HG03139 (cell line): ENCODE results near the gene PRX.
"Not testable (repeated sequence)": the region's sequence is repeated elsewhere in the genome, so short reads cannot be mapped to it uniquely, and the experiment has no call there.

ENCODE experiments used
- ATAC-seq: cut with Tn5 transposase; IDR thresholded peaks from one replicate; pipeline ENCODE4 v1.9.1; 2021; ENCODE audit not compliant: unreplicated experiment

PRX gene

DNA sequence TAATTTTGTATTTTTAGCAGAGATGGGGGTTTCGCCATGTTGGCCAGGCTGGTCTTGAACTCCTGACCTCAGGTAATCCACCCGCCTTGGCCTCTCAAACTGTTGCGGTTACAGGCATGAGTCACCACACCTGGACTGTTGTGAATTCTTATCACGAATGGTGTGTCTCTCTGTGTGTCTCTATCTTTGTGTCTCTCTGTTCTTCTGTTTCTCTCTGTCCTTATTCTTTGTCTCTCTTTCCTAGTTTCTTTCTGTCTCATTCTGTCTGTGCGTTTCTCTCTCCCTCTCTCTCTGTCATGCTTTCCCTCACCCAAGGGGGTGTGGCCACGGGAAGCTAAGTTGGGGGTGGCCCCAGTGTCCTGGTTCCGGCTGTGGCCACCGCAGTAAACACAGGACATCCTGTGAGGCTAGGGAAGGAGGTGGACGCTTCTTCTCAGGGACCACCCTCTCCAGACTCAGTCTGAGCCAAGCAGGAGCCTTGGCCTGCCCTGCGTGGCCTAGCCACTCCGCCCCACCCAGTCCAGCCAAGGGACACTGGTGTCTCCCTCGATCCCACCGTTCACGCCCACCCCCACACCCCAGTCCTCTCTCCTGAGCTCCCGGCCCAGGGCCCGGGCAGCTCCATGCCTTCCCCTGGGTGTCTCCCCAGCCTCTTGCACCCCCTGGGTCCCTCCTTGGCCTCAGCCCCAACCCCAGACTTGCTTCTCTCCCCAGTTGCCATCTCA lies 3.9 kb upstream of the PRX start:
- no peak for ATAC-seq

DNA sequence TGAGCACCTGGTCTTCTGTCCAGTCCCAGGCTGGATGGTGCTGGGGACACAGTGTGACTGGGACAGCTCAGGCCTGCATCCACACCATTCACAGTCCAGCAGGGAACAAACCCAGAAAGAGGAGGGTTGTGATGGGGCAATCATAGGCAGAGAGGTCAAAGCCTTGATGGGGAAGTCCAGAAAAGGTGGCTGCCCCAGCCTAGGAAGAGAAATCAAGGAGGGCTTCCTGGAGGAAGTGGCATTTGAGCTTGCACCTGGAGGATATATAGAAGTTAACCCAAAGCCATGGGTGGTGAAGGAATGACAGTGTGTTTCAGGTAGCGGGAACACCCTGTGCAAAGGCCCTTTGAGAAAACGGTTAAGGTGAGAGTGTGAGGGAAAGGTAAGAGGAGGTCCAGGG lies 2.6 kb upstream of the PRX start:
- ATAC-seq = no peak

DNA sequence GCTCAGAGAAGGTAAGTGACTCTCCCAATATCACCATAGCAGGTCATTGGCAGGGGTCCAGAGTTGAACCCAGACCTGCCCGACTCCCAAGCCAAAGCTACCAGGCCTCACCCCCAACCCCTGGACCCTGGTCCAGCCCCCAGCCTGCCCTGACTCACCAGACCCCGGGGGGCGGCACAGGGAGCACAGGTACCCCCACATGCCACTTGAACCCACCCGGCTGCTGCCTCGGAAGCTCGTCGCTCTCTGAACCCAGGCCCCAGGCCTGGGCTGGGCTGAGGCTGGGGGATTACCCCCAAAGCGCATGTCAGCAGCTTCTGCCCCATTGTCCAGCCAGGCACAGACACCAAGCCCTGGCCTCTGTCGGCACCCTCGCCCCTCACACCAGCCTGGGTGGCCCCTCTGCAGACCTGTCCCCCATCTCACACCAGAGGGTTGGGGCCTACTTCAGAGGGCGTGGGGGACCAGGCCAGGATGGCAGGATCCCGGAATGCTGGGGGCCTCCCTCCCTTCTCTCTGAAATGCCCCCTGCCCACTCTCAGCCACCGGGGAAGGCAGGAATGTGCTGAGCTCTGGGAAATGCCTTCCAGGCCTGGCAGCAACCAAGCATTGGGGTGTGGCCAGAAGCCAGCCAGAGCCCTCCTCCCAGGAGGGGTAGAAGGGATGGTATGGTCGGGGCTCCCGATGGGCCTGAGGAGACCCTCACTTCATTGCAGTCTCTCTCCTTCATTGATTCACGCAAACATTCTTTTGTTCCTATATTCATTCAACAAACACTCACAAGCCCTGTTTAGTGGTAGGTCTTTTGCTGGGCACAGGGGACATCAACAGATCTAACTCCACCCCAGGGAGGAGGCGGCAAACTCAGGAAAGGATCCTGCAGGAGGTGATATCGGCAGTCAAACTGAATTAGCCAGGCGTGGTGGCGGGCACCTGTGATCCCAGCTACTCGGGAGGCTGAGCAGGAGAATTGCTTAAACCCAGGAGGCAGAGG lies 1.7 kb upstream of the PRX start:
- no peak for ATAC-seq

DNA sequence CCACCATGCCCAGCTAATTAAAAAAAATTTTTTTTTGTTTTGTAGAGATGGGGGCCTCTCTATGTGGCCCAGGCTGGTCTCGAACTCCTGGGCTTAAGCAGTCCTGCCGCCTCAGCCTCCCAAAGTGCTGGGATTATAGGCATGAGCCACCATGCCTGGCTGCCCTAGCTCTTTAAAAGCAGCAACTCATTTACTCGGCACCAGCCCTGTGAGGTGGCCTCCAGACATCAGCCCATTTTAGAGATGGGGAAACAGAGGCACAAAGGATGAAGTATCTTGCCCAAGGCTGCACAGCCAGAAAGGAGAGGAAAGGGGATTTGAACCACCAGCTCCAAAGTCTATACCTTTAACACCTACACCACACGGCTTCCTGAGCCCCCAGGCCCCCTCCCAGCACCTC lies 312 bp downstream of the PRX start:
- ATAC-seq = no peak

DNA sequence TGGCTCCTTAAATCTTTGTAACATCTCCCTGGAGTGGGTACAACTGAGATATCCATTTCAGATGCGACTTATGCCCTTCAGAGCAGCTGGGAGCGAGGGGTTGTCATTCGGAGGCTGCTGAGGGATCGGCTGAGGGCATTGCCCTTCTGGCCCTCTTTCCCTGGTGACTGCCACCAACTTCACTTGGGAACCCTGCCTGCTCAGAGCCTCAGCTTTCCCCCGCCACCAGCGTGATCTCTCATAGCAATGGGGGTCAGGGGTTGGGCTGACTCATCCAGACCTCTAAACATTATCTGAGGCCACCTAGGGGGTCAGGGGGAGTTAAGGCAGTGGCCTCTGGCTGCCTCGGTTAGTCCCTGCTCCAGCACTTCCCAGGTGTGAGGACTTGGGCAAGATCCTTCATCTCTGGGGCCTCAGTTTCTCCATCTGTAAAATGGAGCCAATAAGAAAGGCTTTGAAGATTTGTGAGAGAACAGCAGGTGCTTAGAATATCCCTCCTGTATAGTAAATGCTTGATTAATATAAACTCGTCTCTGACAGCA lies 1.1 kb downstream of the PRX start:
- ATAC-seq = no peak

DNA sequence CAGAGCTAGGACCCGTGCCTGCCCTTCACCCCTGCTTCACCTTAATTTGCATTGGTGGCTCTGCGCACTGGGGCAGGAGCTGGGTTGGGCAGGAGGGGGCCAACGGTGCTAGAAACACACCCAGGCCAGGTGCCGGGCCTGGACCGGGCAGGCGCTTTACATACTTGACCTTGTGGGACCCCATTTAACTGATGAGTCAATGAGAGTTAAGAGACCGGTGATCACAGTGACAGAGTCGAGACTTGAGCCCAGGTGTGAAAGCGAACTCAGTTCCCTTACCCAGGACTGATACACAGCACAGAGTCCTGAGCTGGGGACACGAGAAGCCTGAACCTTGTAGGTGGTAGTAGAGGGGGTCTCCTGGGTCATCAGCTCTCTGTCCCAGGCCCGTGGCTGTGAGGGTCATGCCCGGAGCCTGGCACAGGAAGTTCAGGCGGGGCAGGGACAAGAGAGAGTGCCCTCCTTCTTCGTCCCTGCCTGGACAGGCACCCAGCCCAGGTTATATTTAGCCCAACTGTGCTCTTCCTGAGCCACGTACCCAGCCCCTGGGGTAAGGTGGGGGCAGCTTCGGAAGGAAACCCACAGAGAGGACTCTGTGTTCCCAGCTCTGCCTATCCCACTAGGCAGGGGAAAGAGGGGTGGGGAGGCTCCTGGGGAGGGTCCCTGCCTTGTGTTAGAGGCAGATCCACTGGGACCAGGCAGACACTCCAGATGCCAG lies 1.9 kb downstream of the PRX start:
- no peak for ATAC-seq

DNA sequence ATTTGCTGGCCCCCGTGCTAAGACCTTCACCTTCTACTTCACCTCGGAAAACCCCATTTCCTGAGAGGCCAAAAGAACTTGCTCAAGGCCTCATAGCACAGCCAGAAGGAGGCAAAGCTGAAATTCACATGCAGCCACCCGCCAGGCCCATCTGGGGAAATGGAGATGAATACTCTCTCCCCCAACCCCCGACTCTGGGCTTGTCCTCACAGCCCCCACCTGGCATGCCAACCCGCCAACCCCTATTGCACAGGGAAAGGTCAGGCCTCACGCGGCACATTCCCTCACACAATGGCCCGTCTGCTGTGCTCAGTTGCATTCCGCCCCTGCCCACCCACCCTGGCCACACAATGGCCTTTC lies 3.2 kb downstream of the PRX start:
- ATAC-seq = no peak

DNA sequence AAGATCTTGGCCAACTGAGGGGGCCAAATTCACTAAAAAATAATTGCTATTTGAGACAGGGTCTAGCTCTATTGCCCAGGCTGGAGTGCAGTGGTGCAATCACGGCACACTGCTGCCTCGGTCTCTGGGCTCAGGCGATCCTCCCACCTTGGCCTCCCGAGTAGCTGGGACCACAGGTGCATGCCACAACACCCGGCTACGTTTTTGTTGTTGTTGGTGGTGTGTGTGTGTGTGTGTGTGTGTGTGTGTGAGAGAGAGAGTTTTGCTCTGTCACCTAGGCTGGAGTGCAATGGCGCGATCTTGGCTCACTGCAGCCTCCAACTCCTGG lies 4.6 kb downstream of the PRX start:
- ATAC-seq = not testable (repeated sequence)

DNA sequence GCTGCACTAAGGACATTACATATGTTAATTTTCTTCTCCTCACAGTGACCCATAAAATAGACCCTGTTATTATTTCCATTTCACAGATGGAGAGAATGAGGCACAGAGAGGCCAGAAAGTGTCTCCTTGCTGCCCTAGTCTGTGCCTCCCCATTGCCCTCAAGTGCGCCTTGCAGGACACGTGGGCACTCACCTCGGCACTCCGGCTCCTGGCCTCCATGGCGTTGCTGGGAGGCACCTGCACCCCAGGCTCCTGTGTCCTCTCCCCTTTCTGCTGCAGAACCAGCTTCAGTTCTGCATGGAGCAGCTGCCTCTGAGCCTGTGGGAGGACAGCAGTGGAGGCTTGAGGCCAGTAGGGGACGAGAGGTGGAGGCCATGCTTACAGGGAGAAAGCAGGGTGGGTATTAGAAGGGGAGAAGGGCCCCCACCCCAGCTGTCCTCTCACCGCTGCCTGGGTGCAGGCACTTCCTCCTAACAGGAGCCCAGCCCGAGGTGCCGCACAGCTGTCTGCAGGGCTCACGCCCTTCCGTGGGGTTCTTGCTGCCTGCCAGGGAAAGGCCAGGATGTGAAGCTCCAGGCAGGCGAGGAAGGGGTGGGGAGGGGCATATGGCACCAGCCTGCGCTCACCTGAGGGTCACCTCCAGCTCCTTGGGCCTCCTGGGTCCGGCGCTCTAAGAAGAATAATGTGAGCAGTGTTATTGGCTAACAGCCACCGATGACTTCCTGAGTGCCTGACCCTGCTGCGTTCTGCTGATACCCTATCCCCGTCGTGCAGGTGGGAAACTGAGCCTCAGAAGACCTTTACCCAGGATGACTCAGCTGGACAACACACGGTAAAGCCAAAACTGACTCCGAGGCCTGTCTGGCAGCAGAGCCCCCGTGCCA lies 5.2 kb downstream of the PRX start:
- no peak for ATAC-seq

DNA sequence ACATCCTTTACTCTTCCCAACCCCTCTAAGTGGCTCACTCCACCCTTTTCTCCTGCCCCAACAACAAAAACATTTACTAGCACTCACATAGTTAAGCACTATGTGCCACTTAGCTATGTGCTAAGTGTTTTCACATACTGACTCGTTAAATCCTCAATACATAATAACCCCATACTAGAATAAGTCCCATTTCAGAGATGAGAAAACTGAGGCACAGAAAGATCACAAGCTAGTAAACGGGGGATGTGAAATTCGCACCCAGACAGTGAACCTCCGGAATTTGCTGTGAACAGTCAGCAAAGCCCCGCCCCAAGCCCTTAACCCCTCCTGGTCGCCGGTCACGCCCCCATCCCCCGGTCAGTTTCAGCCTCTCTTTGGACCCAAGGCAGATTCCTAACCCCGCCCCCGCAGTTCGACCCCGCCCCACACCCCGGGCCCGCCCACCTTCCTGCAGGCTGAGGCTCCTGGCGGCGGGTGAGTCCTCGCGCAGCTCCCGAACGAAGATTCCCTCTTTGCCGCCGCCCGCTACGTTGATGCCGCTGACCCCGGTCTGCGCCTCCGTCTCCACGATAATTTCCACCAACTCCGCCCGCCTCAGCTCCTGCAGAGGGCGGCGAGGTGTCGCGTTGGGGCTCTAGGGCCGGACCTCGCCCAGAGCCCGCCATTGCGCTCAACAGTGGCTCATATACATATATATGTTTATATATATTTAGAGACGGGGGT lies 9.8 kb downstream of the PRX start:
- peak; percentile 51 for ATAC-seq

DNA sequence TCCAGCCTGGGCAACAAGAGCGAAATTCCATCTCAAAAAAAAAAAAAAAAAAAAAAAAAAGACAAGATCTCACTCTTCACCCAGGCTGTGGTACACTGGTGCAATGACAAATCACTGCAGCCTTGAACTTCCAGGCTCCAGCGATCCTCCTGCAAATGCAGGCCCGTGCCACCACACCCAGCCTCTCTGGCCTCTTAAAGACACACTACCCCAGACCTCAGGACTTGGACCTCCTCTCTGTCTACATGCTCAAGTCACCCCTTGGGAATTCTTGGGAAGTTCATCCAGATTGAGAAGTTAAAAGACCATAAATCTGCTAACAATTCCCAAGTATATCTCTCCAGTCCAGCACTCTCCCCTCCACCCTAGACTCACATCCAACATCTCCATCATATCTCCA lies 12.6 kb downstream of the PRX start:
- ATAC-seq = no peak

DNA sequence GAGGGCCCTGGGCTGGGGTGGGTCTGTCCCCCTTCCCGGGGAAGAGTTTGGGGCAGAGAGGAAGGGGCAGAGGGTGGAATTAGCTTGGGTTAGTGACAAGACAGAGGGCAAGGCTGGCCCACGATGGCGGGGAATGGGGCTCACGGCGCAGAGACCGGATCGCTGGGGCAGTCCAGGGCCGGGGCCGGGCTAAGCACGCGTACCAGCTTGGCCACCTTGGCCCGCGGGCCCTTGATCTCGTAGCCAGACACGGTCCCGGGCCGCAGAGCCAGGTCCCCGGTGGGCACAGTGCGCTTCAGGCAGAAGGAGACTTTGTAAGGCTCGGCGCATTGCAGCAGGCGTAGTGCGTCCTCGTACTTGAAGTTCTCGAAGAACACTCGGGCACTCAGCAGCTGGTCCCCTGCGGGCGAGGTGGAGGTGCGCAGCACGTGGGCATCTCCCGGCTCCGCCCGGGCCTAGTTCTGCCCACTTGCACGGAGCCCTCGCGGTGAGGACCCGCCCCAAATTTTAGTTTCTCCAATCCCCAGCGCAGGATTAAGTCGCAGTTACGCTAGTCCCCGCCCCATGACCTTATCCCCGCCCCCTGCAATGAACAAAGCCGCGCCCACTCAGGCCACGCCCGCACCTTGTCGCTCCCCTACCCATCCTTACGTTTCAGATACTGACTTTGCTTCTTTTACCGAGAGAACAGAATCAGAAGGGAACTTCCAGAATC lies 14.6 kb downstream of the PRX start:
- no peak for ATAC-seq

DNA sequence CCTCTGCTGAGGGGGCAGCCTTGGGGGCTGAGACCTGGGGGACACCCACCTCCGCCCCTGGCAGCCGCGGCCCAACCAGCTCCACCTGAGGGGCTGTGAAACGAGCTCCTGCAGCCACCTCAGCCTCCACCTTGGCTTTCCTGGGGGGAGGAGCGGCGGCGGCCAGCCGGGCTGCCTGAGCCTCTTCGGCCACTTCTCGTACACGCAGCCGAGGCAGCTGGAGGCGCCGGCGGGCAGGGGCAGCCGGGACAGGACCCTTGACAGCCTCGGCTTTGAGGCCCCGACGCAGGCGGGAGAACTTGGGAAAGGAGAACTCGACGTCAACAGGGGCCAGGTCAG lies 15.6 kb downstream of the PRX start:
- ATAC-seq = no peak

DNA sequence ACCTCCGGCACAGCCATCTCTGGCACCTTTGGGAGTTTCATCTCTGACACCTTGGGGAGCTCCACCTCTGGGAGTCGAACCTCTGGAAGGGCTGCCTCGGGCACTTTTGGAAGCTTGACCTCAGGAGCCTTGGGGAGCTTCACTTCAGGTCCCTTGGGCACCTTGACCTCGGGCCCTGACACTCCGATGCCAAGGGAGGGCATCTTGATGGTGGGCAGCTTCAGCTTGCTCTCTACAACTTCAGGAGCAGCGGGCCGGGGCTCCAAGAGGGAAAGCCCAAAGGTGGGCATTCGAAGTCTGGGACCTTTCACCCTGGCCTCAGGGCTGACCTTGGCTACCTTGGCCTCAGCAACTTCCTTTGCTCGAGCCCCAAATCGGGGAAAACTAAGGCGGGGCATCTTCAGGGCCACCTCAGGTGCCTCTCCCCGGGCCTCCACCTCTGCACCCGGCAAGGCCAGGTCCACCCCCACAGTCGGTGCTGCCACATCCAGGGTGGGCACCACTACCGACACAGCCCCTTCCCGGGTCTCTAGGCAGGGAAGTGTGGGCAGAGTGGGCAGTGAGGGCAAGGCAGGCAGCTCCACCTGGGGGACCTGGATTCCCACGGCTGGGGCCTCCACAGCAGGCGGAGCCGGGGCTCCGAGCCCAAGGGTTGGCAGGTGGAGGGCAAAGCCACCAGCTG lies 16.2 kb downstream of the PRX start:
- no peak for ATAC-seq

DNA sequence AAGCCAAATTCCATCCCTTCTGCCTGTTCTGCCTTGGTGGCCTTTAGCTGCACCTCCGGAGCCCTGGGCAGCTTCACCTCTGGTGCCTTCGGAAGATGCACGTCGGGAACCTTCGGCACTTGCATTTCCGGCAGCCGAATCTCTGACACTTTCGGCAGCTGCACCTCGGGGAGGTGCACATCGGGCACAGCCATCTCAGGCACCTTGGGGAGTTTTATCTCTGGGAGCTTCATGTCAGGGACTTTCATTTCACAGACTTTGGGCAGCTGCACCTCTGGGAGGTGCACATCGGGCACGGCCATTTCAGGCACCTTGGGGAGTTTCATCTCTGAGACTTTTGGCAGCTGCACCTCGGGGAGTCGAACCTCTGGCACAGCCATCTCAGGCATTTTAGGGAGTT lies 17.2 kb downstream of the PRX start:
- no peak for ATAC-seq

DNA sequence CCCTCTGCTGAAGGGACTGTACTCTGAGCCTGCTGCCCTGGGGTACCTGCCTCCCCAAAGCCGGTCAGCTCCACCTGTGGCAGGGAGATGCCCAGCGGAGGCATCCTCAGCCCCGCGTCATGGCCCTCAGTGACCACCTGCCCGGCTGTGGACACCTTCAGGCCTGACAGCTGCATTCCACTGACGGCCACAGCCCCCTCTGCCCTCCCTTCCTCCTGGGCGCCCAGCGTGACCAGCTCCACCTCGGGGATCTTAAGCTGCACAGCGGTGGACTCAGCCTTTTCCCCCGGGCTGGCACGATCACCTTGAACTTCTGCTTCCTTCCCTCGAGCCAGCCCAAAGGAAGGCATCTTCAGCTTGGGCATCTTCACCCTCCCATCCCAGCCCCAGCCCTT lies 18.4 kb downstream of the PRX start:
- ATAC-seq = no peak

DNA sequence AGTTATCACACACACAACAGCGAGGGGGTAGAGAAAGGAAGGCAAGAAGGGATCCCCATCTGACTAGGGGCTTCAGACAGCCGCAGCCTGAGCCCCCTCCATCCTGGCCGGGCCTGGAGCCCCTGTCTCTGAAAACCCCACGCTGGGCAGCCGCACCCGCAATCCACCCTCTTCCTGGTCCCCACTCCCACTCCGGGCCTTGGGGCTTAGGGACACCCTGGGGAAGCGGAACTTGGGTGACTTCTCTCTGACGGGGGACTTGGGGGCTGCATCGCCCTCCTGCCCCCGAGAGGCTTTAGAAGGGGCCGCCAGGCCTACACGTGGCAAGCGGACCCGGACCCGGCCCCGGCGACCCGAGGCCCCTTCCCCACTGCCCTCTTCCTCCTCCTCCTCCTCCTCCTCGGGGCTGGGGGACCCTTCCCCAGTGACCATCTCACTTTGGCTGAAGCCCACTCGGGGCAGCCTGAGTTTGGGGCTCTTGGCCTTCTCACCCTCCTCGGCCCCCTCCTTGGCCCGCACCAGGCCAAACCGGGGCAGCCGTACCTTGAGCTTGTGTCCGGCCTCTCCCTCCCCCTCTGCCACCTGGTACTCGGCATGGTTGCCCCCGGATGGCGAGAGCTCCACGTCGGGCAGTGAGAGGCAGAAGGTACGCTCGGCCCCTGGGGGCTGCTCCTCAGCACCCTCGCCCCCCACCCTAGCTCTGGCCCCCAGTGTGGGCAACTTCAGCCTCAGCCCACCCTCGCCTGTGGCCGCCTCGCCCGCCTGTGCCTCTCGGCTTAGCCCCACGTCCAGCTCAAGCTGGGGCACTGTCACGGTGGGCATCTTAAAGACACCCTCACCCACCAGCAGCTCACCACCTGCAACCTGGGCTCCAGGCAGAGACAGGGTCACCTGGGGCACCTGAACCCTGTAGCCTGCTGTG lies 19.0 kb downstream of the PRX start:
- no peak for ATAC-seq
